GM19193 (cell line): ENCODE data around the gene SUPT5H.

ENCODE experiments used
- POLR2A ChIP-seq: IDR thresholded peaks from 4 replicates; pipeline ENCODE4 v1.6.1; 2011; ENCODE audit not compliant: insufficient read depth, insufficient read length; ENCODE audit errors: extremely low read depth

Gene SUPT5H

DNA sequence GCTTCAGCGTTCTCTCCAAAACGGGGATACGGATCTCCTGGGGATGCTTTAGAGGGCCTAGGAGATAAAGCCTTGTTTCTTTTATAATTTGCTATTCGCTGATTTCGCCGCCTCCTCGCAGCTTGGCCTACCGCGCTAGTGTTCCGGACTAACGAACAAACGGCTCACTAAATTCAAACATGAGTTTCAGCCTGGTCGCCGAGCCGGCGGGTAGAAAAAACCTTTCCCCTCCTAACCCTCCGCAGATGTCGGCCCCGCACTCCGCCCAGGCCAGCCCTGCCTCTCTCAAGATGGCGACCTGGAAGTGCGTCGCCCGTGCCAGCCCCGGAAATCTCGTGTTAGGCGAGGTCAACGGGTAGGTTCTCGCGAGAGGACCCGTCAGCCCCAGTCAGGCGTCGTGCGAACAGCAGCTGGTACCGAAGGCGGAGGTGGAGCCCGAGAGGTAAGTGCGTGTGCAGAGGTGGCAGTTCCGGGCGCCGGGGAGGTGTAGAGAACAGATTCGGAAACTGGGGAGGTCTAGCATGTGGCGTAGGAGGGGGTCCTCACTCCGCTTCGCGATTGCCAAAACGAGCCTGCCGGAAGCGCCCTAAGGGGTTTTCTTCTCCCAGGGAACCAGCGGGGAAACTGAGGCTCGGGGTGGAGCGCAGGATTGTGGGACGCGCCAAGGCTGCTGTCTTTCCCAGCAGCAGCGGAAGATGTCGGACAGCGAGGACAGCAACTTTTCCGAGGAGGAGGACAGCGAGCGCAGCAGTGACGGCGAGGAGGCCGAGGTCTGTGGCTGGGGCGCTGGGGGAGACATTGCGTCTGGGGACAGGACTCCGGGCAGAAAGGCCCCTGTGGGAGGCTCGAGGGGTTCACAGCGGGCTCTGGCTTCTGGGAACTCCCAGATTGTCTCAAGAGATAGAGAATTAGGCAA, at the start of gene SUPT5H:
Gene SUPT5H, plus strand, starts transcription at position 387 of the 916 bp plus-strand sequence. Its CDS starts 309 bp downstream, at position 696.
- peak; percentile 94 for TF ChIP-seq POLR2A

DNA sequence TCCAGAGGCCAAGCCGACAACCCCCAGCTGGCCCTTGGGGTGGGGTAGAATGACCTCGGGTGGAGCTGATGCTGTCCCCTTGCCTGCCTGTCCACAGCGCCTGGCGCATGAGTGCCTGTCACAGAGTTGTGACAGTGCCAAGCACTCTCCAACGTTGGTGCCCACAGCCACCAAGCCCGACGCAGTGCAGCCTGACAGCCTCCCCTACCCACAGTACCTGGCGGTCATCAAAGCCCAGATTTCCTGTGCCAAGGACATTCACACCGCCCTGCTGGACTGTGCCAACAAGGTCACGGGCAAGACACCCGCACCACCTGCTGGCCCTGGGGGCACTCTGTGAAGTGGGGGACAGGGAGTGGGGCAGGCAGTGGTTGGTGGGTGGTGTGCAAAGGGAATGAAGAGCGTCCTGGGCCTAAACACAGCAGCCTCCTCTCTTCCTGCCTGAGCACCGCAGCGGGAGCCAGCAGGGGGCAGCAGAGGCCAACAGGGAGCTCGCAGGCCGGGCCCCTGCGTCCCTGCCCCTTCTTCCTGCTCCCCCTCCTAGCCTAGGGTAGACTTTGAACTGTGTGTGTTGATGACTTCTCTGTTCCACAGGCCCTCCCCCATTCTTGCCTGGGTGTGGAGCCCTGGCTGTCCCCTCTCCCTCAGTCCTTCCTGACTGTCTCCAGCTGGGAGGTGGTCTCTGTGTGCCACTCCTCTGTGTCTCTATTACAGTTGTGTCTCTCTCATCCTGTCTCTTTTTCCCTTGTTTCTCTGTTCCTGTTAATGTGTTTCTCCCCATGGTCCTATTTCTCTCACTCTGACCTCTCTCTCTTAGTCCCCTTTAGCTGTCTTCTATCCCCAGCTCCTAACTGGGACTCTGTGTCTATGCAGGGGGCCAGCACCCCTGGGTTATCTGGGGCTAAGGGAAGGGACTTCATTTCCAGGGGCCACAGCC, 47.8 kb upstream of the SUPT5H start:
- peak; percentile 44 for TF ChIP-seq POLR2A

DNA sequence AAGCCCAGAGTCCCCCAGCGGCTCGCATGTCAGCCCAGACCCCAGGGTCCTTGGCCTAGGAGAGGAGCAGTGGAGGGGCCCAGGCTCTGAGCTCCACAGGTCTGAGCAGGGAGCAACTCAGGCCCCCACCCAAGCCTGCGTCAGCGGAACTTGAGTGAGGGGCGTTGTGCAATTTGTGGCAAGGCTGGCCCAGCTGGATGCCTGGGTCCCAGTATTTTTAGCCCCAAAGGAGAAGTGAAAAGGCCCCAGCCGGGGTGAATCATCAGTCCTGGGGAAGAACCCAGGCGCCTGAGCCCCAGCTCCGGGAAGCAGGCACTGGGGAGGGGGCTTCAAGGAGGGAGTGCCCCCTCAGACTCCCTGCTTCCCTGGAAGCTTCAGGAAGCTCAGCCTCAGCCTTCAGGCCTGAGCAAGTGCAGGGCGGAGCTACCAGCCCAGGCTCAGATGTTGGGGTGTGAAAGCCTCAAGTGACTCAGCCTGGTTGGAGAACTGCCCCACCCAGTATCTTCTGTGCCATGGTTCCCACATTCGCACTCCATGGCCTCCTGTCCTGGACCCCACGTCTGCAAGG, 47.0 kb upstream of the SUPT5H start:
- no peak for TF ChIP-seq POLR2A

DNA sequence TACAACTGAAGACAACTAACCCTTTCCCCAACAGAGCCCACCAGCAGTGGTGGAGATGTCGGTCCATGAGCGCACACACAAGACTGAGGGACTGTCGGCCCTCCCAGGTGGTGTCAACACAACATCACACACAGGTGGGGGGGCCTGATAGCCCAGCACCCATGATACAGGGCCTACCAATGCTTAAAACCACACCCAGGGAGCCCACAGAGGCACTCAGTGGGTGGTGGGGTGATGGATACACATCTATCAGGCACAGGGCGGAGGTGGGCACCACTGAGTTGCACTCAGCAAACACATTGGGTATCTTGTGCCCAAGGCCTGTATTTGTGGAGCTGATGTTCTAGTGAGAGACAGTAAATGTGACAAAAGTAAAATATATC, 45.7 kb upstream of the SUPT5H start:
- no peak for TF ChIP-seq POLR2A

DNA sequence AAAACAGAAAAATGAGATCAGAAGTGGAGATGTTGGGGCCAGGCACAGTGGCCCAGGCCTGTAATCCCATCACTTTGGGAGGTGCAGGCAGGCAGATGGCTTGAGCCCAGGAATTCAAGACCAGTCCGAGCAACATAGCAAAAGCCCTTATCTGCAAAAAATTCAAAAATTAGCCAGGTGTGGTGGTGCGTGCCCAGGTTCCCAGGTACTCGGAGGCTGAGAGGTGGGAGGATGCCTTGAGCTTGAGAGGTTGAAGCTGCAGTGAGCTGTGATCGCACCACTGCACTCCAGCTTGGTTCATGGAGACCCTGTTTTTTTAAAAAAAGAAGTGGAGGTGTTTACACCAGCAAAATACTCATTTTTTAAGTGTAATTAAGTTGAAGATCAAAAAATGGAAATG, 45.3 kb upstream of the SUPT5H start:
- TF ChIP-seq POLR2A = no peak

DNA sequence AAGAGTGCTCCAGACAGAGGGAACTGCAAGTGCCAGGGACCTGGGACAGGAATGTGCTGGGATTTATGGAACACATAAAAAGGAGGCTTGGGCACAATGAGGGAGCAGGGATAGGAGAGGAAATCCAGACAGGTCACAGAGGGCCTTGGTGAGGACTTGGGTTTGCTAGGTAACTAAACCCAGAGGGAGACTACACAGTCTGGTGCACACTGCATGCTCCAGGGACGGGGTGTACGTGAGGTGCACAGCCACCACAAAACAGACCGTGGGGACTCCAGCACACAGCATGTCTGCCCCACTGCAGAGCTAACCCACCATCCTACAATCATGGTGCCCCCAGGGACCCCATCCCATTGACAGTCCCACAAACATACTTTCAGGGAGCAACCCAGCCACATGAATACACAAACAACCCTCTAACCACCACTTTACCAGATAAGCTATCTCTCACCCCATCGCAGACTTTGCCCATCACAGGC, 44.3 kb upstream of the SUPT5H start:
- TF ChIP-seq POLR2A = no peak

DNA sequence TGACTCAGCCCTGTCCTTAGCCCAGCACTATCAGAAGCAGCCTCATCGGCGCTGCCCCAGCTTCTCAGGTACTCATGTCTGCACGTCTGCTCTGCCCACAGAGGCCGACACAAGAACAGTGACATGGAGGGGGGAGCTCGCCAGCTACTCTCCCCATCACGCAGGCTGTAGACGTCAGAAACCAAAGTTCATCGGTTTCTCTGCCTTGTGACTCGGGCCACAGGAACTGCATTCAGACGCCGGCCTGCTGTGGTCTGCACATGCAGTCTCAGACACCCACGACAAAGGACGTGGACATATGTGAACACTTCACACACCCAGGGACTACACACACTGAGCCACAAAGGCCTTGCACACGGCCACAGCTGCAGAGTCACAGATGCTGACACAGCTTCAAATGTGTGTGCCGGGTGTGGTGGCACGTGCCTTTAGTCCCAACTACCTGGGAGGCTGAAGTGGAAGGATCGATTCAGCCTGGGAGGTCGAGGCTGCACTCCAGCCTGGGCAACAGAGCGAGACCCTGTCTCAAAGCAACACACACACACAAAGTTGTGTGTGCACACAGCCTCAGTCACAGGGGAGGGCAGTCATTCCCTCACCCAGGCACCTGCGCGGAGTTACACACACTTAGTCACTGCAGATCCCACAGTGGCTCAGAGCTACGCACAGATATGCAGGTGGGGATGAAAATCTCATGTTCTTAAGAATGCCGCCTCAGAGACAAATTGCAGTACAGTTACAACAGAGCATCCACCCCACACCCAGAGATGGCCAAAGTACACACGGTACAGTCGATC, 43.6 kb upstream of the SUPT5H start:
- TF ChIP-seq POLR2A = peak; percentile 52

DNA sequence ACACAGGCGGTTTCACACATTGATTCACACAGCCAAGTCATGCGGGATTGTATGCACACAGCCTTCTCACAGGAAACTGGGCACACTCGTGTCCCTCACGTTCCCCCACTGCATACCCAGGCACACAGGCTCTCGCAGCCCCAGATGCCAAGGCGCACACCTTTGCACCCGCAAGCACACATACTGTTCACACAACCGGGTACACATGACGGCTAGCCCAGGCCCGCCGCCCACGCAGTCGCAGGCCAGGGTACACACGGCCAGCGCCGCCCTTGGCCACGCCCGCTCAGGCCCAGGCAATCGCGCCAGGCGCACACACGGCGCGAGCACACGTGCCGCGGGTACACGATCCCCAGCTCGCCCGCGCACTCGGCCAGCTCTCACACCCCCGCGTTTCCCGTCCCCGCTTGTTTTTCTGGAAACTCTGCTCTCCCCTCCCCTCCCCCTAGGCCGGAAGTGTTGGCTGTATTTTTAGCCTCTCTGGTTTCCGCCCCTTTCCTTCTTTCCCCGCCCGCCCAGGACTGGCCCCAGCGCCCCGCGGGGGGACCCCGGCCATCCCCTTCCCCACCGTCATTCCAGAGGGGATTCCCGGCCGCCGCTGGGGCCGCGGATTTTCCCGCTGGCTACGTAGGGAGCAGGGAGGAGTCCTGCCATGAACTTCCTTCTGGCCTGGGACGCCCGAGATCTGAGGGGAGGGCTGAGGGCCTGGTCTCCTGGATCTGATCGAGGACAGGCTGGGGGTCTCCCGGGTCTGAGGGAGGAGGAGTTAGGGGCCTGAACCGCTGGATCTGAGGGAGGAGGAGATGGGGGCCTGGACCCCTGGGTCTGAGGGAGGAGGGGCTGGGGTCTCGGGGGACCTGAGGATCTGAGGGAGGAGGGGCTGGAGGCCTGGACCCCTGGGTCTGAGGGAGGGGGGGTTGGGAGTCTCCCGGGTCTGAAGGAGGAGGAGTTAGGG, 42.8 kb upstream of the SUPT5H start:
- peak; percentile 71 for TF ChIP-seq POLR2A

DNA sequence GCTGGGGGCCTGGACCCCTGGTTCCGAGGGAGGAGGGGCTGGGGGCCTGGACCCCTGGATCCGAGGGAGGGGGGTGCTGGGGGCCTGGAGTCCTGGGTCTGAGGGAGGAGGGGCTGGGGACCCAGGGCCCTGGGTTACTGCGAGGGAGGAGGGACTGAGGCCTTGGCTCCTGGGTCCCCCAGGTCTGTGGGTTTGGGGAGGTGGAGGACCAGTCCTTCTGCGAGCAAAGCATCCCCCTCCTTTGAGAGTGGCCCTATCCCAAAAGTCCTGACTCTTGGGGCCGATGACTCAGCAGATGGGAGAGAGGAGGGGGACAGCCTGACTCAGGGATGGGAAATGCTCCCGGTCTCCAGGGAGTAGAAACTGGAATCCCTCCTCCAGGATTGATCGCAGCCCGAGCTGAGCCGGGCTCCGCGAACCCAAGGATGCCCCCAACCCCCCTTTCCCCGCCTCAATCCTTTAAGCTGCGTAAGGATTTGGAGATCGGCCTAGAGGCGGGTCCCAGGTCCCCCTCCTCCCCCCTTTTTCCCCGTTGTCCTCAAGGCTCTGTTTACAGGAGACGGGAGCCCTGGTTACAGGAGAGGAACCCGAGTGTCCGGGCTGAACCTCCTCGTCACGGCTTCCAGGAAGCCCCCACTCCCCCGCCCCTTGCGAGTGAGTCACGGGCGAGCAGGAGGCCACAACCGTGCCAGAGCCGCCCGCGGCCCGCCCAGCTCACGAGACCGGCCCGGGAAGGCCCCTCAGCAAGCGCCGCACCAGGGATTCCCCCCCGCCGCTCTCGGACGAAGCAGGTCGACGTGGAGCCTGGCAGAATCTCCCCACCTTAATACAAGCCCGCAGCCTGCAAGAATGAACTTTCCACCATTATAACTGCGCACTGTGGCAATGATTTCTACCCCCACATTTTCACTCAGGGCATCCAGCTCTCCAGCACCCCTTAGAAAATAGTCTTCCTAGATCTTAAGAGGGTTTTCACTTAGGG, 41.8 kb upstream of the SUPT5H start:
- TF ChIP-seq POLR2A = peak; percentile 65

DNA sequence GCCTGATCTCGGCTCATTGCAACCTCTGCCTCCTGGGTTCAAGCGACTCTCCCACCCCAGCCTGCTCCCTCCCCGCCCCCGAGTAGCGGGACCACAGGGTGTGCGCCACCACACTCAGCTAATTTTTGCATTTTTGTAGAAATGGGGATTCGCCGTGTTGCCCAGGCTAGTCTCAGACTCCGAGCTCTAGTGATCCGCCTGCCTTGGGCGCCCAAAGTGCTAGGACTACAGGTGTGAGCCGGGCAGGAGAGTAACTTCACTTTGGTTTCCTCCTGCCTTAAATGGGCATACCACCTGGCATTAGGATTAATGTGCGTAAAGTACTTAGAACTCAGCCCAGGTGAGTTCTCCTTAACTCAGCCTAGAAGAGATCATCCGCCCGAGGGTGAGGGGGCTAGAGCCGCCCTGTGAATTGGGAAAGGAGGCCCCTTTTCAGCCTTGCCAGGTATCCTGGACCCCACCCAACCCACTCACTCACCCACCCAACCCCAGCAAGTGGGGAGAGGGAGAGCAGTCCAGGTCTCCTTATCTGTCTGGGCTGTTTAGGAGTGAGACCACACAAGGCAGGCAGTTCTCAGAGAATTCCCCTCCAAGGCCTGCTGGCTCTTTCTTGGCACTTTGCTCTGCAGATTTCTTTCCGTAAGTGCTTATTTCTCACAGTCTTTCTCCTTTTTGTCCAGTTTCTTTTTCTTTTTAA, 40.0 kb upstream of the SUPT5H start:
- no peak for TF ChIP-seq POLR2A

DNA sequence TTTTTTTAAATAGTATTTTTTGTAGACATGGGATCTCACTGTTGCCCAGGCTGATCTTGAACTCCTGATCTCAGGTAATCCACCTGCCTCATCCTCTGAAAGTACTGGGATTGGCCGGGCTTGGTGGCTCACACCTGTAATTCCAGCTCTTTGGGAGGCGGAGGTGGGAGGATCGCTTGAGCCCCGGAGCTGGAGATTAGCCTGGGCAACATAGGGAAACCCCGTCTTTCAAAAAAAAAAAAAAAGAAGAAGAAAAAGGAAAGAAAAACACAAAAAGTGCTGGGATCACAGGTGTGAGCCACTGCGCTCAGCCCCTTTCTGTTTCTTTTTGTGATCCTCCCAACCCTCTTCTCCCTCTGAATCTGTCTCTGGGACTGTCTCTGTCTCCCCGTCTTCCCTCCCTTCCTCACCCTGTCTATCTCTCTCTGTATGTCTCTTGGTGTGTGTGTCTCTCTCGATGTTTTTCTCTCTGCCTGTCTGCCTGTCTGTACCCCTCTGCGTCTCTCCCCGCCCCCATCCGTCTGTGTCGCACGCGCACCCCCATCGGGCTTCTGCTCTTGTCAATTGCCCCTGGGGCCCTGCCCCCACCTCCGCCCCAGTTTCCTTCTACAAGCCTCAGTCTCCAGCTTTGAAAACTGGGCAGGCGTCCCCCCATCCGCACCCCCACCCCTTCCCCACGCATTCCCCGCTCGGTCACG, 39.3 kb upstream of the SUPT5H start:
- TF ChIP-seq POLR2A = no peak
